ENCODE results near the gene HECA.

DNA sequence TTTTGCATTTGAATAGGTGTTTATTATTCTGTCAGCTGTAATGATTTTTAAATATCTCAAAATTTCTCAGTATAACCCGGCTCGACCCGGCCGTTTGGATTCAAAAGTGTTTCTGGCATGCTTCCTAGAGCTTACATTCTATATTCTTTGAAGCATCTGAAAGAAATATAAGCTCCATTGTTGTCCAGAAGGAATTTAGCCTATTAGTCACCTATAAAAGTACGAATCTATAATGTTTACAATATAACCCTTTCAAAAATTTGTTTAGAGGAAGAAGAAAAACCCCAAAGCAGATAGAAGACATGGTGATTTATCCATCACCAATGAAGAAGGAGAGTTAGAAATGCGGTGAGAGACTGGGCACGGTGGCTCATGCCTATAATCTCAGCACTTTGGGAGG lies 22.3 kb upstream of the HECA start:
- TF ChIP-seq, protein P1, sequence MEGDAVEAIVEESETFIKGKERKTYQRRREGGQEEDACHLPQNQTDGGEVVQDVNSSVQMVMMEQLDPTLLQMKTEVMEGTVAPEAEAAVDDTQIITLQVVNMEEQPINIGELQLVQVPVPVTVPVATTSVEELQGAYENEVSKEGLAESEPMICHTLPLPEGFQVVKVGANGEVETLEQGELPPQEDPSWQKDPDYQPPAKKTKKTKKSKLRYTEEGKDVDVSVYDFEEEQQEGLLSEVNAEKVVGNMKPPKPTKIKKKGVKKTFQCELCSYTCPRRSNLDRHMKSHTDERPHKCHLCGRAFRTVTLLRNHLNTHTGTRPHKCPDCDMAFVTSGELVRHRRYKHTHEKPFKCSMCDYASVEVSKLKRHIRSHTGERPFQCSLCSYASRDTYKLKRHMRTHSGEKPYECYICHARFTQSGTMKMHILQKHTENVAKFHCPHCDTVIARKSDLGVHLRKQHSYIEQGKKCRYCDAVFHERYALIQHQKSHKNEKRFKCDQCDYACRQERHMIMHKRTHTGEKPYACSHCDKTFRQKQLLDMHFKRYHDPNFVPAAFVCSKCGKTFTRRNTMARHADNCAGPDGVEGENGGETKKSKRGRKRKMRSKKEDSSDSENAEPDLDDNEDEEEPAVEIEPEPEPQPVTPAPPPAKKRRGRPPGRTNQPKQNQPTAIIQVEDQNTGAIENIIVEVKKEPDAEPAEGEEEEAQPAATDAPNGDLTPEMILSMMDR (IDR thresholded peaks at IDR 0.05; ENCODE audit: insufficient read depth, low read length, poor library complexity, severe bottlenecking), result no peak
- no peak for TF ChIP-seq EZH2phosphoT487 (conservative IDR thresholded peaks at IDR 0.05; ENCODE audit: low read length)
